AG20443 (cell line): ENCODE measurements around the gene EVA1A.
"Not testable (repeated sequence)": the region's sequence is repeated elsewhere in the genome, so short reads cannot be mapped to it uniquely, and the experiment has no call there.

Source experiments
- DNase-seq: peaks from one replicate; pipeline ENCODE4 v3.0.0; 2012; ENCODE audit warnings: low spot score, mixed read lengths

EVA1A gene

DNA sequence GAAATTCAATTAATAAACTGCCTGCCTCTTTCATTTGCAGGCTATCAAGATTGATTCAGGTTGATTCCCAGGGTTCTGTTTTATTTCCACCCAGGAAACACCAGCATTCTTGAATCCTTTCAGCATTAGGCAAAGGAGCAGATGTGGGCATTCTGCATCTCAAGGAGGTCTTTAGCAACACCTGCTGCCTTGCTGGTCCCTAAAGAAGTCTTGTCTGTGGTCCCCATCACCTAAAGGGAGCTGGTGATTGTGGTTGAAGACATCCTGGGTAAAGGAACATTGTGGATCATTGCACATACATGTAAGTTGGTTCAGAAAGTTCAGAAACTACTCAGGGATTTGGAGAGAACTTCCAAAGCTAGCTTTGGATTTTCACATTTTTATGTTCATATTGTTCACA, 78.3 kb downstream of the EVA1A start:
- DNase-seq: no peak

DNA sequence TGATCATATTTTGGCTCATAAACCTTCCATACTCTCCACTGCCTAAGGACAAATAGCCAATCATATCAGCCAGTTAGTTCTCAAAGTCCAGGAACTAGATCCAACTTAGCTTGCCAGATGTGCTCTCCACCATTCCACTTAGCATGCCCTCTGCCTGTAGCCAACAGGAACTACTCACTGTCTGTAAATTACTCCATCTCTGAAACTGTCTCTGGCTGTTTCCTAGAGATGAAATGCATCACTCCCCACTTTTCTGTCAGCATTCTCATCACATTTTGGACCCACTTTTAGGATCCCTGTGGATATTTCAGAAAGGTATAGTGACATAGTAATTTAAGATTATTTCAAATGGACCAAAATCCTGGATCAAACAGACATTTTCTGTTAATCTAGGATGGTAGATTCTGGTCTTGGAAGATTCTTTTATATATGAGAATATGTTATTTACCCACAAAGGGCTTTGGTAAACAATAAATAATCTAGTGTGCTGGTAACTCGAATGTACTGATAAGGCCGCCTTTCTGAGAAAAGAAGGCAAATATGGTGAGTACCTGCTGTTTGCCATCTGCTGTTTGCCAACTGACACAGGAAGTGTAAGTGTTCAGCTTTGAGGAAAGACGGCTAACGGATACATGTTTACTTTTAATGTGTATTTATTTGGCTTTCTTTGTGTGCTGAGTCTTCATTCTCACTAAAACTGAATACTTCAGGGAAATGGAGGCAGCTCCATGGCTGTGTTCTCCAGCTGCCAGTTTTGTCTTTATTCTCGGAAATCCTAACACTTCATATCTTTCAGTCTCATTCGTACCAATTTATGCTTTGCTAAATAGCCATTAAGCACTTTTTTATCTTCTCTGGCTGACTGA, 79.5 kb downstream of the EVA1A start:
- DNase-seq: peak; percentile 54

DNA sequence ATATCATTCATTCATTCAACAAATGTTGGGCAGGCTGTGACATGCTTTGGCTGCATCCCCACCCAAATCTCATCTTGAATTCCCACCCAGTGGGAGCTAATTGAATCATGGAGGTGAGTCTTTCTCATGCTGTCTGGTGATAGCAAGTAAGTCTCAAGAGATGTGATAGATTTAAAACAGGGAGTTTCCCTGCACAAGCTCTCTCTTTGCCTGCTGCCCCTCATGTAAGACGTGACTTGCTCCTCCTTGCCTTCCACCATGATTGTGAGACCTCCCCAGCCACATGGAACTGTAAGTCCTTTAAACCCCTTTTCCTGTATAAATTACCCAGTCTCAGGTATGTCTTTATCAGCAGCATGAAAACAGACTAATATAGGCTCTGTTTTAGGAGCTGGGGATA, 83.0 kb downstream of the EVA1A start:
- not testable (repeated sequence) for DNase-seq

DNA sequence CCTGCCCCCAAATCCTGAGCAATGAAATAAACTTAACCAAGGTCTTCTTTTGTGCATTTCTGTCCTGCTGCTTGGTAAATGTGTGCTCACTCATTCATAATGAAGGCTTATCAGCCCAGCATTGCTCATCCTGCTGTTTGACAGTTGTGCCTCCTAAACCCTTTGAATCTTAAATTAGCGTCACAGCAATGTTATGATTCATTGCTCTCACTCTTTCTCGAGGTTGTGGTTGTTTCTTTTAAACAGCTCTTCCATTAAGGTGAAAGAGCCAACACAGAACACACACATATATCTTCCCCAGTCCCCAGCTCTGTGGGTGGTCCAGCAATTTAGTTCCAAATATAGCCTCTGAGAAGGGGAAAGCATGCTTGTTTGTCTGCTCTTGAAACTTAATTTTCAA, 84.0 kb downstream of the EVA1A start:
- DNase-seq: peak; percentile 25

DNA sequence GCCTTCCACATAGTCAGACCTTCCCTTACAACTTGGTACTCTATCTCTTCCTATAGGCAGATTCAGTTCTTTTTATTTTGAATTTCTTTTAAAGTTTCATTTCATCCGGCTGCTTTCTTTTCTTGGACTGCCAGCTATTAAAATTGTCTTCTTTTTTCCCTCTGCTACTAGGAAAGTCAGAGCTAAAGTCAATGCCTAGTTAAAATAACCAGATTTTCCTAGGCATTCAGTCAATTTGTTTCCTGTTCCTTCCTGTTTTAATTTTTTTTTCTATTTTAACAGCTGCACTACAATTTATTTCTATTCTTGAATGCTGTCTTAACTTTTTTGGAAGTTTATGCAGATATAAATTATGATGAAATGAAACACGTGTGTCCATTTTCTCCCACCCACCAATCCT, 84.8 kb downstream of the EVA1A start:
- DNase-seq: no peak

DNA sequence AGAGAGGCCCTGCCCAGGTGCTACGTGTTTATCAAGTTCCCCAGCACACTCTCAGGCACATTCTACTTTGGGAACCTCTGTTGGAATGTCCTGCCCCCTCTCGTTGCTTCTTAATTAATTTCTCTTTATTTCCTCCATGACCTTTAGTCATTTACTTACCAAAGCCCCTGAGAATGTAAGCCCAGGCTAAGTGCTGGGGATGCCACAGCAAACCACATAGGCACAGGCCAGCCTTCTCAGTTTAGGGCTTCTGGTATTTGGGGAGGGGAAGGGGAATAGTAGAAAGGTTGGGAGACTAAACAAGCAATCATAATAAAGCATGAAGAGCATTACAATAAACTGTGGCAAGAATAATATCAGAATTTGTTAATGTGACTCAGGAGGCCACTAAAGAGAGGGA, 85.7 kb downstream of the EVA1A start:
- DNase-seq: no peak

DNA sequence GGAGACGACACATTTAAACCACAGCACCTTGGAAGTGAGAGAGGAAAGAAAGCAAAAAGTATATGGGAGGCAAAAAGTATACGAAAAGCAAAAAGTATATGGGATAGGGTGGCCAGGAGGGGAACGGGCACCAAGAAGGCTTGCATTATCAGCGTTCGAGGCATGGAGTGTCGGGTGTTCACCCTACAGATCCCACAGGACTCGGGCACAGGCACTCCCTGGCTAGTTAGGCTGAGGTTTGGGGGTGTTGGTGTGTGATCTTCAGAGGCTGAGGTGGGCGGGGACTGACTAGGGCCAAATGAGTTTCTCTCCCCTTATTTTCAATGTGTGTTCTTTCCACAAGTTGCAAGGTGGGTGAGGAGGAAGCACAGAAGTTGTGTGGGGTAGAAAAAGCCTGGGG, 86.6 kb downstream of the EVA1A start:
- DNase-seq: no peak

DNA sequence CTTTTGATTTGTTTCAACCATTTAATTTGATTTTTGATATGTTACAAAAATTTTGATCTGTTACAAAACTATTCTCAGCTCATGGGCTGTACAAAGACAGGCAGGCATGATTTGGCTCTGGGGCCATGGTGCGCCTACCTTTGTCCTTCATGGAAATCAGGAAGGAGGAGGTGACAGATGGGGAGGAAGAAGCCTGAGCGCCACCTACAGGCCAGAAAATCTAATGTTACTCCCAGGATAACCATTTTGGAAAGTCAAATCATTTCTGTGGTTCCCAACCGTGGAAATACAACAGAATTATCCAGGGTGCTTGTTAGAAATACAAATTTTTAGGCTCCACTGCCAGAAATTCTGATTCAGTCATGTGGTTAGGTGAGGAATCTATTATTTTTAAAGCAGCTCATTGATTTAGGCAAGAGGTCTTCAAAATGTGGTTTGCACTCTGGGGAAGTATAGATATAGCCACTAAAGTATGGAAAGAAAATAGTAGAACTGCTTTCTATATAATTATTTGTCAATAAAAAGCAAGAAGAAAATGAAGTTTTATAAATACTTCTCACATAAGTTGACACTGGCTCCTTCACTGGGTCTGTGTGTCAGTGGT, 93.9 kb downstream of the EVA1A start:
- peak; percentile 38 for DNase-seq

DNA sequence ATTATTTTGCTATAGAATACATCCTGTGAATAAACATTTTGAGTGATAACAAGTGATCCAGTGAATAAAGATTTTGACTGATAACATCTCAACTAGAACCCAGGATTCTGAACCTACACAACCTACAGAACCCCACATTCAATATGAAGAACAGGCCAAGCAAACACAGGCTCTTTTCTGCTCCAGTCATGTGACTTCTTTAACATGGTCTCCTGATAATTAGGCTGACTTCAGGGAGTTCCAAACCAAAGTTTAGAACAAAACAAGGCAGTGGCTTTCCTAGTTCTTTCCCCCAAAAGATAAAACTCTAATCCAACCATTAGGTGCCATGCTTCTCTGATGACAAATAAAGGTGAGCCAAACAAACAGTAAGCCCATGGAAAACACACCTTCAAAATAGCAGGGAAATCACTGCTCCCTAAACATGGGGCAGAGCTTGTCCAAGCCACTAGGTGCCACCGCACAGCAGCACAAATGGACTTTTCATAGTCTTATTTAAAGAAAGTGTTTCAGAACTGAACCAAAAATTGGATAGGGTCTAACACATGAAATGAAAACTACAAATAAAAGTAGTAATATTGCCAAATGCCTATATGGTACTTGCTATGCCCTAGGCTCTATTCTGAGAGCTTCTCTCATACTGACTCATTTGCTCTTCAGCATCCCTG, 95.3 kb downstream of the EVA1A start:
- peak; percentile 54 for DNase-seq

DNA sequence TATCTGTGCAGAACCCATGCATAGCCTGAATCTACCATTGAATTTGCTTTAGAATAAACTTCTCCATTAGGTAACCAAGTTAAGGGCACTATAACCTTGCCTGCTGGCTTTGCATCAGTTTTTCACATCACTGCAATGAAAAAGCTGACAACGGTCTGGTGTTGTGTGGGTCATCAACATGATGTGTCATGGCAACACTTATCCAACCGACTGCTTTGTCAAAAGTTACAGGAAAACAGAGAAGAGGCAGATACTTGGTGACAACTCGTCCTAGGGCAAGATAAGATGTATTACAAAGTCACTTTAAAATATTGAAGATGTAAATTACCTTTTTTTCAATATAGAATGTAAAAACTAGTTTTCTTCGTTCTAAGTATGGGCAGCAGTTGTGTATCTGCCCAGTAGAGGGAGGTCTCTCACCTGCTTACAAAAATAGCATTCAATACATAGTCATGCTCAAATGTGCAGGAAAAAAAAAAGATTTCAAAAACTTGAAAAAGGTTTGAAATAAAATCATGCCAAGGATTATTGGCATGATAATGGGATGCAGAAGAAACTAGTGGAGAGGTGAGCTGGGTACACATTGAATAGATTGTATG, 96.3 kb downstream of the EVA1A start:
- peak; percentile 43 for DNase-seq

DNA sequence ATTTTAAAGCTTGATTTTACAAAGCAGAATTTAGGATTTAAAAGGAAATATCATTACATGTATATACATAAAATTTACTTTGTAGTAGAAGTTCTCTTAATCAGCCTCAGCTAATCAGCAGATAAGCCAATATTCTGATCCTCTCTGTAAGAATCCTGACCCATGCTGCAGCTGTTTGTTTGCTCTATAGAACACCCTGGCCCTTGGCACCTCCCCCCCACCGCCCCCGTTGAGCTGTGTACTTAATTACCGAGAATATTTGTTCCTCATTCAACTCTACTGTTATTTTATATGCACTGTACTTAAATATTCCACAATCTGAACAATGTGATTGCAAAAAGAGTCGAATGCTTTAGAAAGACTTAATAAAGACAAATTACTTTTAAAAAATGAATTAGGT, 98.0 kb downstream of the EVA1A start:
- no peak for DNase-seq

DNA sequence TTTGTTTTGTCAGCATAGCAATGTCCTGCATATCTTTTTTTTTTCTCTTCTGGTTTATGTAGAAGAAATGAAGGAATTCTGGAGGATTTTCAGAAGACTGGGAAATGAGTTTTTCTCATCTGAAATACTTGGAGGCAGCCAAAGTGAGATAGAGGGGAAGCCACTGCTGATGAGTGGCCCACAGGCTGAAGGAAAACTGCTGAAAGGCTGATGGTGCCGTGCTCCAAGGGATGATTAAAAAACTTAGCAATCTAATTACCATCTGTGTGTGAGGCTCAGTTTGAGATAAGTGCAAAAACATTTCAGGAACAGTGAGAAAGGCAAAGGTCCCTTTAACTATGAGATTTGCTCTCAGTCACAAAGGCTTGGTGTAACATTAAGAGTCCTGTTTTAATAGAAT, 98.5 kb downstream of the EVA1A start:
- no peak for DNase-seq

DNA sequence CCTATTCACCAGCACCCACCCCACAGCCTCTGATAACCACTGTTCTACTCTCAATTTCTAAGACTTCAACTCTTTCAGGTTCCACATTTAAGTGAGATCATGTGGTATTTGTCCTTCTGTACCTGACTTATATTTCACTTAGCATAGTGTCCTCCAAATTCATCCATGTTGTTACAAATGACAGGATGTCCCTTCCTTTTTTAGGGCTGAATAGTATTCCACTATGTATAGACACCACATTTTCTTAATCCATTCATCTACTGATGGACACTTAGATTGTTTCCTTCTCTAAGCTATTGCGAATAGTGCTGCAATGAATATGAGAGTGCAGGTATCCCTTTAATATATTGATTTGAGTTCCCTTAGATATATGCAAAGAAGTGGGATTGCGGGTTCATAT, 100.1 kb downstream of the EVA1A start:
- DNase-seq: no peak

DNA sequence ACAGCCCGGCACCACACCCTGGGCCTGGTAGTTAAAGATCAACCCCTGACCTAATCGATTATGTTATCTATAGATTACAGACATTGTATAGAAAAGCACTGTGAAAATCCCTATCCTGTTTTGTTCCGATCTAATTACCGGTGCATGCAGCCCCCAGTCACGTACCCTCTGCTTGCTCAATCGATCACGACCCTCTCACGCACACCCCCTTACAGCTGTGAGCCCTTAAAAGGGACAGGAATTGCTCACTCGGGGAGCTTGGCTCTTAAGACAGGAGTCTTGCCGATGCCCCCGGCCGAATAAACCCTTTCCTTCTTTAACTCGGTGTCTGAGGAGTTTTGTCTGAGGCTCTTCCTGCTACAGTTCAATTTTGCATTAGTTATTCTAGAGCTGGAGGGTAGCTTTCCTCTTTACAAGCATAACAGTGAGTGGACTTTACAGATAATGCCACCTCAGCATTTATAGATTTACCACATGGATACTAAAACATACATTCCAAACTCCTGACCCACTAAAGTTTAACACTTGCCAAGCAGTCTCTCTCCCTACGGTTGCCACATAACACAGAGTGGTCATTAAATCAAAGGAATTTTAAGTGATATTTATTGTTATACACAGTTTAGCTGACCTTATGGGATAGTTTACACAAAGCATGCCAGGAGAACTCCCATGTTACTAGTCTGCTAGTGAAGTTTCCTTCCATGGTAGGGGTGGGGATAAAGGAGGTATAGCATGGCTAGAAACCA, 101.0 kb downstream of the EVA1A start:
- DNase-seq: peak; percentile 66

DNA sequence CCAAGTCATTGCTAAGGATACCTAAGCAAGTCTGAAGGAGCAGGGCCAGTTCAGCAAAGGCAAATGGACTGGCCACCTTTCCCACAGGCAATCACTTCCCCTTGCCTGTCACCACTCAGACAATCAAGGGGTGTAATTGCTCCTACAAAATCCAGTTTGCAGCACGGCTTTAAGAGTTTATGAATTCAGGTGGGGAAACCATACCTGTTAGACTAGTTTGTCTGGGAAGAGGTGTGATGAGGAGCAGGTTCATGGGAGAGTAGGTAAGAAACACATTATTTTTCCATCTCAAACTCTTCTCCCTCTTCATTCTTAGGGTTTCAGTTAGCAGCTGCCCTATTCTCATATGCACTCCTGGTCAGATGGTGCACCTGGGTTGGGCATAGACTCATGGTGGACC, 102.5 kb downstream of the EVA1A start:
- DNase-seq: no peak

DNA sequence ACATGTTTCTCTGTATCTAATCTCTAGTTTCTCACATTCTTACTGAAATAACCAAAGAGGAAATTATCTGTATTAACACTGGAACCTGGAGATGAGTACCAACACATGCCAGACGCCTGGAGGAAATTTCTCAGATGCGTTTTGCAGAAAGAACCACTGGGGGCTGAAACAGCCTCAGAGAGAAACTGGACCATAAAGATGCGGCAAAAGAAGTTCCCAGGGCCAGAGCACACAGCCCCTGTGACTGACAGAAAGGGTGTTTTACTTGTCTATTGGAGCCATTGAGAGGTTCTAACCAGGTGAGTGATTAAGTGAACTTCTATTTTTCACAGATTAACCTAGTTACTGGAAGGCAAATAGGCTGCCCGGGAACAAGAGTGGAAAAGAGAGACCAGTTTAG, 103.9 kb downstream of the EVA1A start:
- no peak for DNase-seq

DNA sequence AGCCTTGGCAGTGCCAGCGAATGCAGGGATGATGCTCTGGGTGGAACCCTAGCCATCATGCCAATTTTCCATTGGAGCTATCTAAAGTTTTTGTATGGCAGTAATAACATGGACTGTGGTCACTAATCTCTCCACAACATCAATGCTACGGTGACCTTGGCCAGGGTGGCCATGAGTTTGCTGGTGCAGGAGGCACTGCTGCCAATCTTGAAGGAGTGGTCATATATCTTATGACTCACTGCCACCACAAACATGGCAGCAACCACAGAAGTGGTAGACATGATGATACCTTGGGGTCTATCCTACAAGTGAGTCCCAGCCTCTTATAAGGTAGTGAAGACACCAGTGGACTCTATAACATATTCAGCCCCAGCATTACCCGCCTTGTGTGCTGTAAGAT, 104.6 kb downstream of the EVA1A start:
- DNase-seq: no peak

DNA sequence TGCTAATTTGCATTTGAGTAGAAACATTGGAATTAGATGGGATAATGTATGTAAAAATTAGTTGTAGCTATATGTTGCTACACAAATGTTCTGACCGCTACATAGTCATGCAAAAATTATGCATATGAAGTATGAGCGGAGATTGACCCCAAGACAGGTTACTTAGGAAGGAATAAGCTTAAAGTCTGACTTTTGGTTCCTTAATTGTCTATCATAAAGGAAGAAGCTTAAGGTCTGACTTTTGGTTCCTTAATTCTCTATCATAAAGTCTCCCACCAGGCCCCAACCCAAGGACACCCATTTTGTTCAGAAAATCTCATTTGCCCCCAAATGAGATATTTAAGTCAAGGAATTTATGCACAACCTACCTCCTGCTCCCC, 106.5 kb downstream of the EVA1A start:
- no peak for DNase-seq

DNA sequence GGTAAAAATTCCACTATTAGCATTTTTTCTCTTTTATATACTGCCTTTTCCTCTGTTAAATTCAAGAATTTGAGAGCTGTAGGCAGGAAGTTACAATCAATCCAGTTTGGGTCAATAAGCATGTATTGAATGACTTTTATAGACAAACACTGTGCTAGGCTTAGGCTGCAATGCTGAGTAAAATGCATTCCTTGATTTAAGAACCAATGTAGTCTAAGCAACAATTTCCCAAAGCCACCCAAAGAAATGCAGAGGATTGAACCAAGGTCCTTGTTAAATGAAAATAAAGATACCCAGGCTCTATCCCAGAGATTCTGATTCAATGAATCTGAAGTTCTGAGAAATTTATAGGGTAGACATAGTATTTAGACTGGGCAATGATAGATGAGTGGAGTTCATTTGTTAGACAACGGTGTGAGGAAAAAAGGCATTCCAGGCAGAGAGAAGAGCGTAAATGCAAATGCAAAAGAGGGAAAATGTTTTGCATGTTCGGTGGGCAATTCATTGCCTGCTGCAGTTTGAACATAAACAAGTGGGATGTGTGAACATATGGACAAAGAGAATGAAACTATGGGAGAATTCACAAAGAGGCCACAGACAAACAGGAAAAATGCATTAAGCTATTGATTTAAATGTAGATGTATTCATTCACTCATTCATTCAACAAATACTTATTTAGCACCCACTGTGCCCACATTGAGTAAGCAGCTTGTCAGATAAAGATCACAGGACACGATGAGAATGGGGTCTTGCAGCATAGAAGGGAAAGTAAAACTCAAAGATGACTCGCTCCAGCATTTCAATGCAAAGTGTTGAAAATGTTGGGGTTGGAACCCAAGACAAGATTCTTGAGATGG, 107.1 kb downstream of the EVA1A start:
- DNase-seq: no peak

DNA sequence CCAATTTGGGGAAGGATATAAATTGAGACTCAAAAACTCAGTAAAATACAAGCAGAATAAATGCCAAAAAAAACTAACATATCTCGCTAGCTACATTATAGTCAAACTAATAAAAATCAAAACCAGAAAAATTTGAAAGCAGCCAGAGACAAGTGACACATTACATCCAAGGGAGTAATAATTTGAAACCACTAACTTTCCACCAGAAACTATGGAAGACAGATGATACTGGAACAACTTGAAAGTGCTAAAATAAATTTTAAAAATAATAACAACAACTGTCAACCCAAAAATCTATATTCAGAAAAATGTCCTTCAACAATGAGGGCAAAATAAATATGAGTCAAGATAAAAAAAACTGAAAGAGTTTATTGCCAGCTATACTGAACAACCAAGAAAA, 110.7 kb downstream of the EVA1A start:
- no peak for DNase-seq

DNA sequence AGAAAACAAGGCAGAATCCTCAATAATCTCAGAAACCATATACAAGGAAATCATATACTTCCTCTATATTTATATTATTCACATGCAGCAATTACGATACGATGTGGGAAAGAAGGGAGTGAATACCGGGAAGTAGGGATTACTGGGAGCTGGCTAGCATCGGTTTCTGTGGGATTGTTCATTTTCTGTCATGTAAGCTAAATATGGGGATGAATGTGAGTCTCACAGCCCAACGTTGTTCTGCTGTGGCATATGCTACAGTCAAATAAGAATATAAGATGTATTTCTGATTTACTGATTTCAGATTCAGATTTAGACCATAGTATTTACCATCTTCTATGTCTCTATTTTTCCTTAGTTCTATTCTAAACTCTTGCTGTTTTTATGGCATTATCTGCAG, 113.6 kb downstream of the EVA1A start:
- no peak for DNase-seq
